IPS-11a (cell line): Measurements from ENCODE around the gene SLC22A23.
A peak's percentile ranks its signal among the peaks of the same experiment; 100 is the strongest.

Experiments
- H3K4me3 ChIP-seq: one replicate; pipeline ENCODE4 v1.5.1; 2013; ENCODE audit warnings: low read depth, low read length, control low read depth

The SLC22A23 gene, protein sequence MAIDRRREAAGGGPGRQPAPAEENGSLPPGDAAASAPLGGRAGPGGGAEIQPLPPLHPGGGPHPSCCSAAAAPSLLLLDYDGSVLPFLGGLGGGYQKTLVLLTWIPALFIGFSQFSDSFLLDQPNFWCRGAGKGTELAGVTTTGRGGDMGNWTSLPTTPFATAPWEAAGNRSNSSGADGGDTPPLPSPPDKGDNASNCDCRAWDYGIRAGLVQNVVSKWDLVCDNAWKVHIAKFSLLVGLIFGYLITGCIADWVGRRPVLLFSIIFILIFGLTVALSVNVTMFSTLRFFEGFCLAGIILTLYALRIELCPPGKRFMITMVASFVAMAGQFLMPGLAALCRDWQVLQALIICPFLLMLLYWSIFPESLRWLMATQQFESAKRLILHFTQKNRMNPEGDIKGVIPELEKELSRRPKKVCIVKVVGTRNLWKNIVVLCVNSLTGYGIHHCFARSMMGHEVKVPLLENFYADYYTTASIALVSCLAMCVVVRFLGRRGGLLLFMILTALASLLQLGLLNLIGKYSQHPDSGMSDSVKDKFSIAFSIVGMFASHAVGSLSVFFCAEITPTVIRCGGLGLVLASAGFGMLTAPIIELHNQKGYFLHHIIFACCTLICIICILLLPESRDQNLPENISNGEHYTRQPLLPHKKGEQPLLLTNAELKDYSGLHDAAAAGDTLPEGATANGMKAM

DNA sequence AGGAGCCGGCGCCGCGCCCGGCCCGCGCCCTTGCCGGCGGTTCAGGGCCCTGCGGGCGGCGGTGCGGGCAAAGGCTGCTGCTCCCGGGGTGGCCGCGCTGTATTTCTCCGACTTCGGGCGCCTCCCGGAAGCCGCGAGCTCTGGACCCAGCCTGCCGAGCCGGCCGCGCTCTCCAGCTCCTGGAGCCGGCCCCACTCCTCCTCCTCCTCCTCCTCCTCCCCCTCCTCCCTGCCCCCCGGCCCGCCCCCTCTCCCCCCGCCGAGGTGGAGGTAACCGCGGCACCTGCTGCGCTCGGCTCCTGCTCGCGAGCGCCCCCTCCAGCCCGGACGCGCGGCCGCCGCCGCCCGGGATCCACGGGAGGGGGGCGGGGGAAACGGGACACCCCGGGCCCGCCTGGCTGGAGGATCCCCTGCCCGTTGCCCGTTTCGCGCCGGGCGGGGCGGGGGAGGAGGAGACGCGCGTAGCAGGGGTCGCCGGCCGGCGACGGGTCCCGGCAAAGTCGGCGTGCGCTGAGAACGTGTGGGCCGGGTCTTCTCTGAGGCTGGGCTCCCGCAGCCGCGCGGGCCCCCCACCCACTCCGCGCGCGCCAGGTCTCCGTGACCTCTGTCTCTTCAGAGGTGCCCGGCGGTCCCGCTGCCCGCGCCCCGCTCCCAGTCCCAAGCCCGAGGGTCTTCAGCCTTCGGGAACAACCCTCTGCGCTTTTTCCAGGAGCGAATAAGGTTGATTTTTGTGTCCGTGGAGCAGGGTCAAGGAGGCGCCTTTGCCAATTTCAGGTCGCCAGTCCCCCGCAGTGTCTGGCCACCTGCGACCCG lies at the start of gene SLC22A23:
SLC22A23 (minus strand) TSS at position 153 of the 812 bp plus-strand sequence. CDS start 491 bp downstream, outside the sequence.
- peak within 1 kb of the TSS; percentile 56 for H3K4me3 ChIP-seq

DNA sequence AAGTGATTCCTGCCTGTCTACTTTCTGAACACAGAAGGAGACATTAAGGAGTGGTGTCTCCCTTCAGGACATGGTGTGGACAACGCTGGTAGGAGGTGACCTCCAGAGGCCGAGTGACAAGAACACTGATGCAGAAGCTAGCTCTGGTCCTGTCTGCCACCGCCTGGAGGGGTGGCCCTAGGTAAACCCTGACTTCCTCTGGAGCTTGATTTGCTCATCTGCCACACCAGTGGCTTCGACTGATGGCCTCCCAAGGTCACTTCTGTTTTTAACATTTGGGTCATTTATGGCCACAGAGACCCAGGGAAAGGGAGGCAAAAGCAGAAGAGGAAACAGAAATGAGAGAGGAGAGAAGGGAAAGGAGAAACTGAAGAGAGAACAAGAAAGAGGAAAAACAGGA lies 49.4 kb upstream of the SLC22A23 start:
- H3K4me3 ChIP-seq: no peak overlapping the region

- H3K4me3 ChIP-seq: no peak overlapping the region
Measured at GRCh38 chr6:3504938-3505805, 48.3 kb upstream of the SLC22A23 start.

- H3K4me3 ChIP-seq: no peak overlapping the region
Measured at GRCh38 chr6:3504354-3504753, 47.5 kb upstream of the SLC22A23 start.

DNA sequence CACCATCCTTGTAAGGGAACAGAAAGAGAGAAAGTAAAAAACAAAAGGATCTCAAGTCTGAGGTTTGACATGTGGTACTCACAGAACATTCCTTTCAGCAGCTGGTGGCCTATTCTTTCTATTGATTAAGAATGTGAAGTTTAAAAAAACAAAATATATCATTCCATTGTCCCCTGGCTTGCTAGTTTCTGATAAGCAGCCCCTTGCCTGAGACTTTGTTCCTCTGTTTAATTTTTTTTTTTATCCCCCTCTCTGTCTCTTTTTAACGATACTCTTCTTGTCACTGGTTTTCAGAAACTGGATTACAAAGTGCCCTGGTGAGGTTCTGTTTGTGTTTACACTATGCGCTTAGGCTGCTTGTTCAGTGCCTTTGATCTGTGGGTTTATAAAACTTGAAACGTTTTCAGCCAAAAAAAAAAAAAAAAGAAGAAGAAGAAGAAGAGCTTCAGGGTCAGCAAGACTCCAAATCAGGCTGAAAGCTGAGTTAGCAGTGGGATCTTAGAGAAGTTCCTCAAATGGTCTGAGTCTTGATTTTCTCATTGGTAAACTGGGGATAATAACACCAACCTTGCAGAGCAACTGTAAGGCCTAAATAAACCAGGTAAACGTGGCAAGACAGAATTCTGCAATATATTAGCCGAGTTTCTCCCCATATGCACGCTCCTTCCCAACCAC lies 45.1 kb upstream of the SLC22A23 start:
- H3K4me3 ChIP-seq: no peak overlapping the region

DNA sequence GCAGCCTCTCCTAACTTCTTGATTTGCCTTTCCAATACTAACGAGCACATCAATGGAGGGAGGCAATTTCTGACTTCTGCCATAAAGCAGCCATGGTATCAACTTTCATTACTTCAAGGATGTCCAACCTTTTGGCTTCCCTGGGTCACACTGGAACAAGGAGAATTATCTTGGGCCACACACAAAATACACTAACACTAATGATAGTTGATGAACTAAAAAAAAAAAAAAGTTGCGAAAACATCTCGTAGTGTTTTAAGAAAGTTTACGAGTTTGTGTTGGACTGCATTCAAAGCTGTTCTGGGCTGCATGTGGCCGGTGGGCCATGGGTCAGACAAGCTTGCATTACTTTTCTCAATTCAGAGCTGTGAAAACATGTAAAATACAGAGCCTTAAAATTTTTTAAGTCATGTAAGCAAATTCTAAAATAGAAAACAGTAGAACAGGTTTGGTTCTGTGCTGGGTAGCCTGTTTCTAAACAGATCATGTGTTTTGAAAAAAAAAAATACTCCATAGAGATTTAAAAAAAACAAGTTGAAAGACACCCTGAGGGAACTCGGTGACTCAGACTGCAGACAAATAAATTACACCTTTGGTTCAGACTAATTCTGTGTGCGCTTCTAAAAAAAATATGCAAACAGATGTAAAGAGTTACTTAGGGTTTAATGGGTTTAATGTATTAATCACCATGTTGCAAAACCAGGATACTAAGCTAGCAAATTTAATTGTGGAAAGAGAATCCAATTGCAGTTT lies 43.6 kb upstream of the SLC22A23 start:
- H3K4me3 ChIP-seq: no peak overlapping the region

GRCh38 chr6:3499603-3500002 lies 42.8 kb upstream of the SLC22A23 start:
- H3K4me3 ChIP-seq: no peak overlapping the region

DNA sequence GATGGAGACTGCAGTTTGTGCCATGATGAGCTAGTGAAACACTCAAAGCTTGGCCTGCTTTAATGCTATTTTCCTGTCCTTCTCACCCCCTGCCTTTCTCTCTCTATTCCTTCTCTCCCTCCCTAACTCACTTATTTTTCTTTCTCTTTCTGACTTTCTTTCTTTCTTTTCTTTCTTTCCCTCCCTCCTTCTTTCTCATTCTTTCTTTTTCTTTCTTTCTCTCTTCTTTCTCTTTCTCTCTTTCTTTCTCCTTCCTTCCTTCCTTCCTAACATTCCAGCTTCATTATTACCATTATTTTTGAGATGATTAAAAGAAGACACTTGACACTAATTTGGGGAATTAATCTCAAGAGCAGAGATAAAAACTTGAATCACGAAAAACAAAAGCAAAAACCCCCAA lies 39.5 kb upstream of the SLC22A23 start:
- H3K4me3 ChIP-seq: no peak overlapping the region

GRCh38 chr6:3494391-3495100 lies 37.7 kb upstream of the SLC22A23 start:
- no peak overlapping the region for H3K4me3 ChIP-seq

DNA sequence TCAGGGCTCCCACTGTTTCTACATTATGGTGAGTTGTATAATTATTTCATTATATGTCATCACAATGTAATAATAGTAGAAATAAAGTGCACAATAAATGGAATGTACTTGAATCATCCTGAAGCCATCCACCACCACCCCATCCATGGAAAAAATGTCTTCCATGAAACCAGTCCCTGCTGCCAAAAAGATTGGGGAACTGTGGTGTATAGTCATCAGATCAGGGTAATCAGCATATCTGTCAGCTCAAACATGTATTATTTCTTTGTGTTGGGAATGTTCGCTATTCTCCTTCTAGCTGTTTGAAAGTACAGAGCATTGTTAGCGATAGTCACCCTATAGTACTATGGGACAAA lies 33.8 kb upstream of the SLC22A23 start:
- no peak overlapping the region for H3K4me3 ChIP-seq

GRCh38 chr6:3489961-3490624 lies 33.2 kb upstream of the SLC22A23 start:
- H3K4me3 ChIP-seq: no peak overlapping the region

DNA sequence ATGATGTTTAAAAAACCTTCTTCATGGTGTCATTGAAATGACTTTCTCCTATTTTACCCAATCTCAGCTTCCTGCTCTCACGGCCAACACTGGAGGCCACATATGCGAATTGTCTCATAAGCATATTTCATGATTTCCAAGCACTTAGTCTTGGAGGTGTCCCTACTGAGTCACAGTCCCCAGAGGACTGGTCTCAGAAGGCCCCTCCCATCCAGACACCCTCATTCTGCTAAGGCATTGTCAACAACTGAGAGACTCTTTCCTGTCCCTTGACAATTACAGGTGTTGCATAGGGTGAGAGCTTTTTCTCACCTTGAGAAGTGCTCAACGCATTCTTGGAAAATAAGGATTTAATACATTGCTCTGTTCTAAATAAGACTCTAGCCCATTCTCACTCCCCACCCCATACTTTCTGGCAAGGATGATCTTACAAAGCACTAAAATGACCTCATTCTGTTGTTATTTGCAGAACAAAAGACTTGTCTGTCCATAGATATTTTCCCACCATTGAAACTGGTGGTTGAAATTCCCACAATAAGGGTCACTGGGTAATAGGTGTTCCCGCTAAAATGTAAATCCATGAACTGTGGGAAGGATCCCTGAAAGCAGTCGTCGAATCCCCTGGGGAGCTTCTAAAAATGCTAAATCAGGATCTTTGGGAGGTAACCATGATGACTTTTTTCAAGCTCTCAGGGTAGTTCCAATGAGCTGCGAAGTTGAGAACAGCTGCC lies 32.3 kb upstream of the SLC22A23 start:
- no peak overlapping the region for H3K4me3 ChIP-seq

DNA sequence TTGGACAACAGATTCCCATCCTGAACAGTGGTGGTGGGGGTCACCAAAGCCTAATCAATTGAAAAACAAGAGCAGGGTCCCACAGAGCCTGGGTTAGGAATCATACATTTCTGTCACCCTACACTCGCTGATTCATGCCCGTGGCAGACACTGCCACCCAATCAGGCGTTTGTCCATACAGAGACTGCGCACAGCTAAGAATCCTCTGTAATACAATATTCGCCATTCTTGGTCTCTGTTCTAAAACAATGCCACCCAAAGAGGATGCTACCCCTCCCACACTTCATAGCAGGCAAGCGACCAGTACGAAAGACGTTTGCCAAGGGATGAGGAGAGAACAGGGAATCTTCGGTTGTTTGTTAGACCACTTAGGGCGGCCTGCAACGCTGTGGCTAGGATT lies 28.1 kb upstream of the SLC22A23 start:
- no peak overlapping the region for H3K4me3 ChIP-seq

- no peak overlapping the region for H3K4me3 ChIP-seq
Measured at GRCh38 chr6:3484192-3484591, 27.3 kb upstream of the SLC22A23 start.

DNA sequence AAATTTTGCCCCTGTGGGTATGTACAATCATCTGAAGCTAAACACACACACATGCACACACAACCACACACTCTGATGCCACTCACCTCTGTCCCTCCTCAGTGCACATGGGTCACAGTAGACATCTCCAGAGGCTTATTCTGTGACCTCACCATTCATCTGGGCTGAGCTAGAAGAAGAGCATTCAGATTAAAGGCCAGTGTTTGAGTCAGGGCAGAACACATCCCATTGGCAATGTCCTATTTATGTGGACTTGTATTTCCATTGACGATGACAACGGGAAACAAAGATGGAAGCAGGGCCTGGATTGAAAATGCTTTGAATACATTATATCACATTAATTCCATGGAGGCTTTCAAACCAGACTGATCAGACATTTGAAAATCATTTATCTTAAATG lies 26.8 kb upstream of the SLC22A23 start:
- no peak overlapping the region for H3K4me3 ChIP-seq

GRCh38 chr6:3482869-3483268 lies 26.0 kb upstream of the SLC22A23 start:
- no peak overlapping the region for H3K4me3 ChIP-seq

GRCh38 chr6:3481640-3482039 lies 24.8 kb upstream of the SLC22A23 start:
- no peak overlapping the region for H3K4me3 ChIP-seq

- H3K4me3 ChIP-seq: no peak overlapping the region
Measured at GRCh38 chr6:3480009-3480408, 23.2 kb upstream of the SLC22A23 start.
